Right forelimb (tissue), 1 donor: Measurements from ENCODE around the gene RAPH1.

ENCODE experiments used
- DNase-seq: peaks from one replicate; pipeline ENCODE4 v3.0.0-alpha.2; 2018

Gene RAPH1, protein sequence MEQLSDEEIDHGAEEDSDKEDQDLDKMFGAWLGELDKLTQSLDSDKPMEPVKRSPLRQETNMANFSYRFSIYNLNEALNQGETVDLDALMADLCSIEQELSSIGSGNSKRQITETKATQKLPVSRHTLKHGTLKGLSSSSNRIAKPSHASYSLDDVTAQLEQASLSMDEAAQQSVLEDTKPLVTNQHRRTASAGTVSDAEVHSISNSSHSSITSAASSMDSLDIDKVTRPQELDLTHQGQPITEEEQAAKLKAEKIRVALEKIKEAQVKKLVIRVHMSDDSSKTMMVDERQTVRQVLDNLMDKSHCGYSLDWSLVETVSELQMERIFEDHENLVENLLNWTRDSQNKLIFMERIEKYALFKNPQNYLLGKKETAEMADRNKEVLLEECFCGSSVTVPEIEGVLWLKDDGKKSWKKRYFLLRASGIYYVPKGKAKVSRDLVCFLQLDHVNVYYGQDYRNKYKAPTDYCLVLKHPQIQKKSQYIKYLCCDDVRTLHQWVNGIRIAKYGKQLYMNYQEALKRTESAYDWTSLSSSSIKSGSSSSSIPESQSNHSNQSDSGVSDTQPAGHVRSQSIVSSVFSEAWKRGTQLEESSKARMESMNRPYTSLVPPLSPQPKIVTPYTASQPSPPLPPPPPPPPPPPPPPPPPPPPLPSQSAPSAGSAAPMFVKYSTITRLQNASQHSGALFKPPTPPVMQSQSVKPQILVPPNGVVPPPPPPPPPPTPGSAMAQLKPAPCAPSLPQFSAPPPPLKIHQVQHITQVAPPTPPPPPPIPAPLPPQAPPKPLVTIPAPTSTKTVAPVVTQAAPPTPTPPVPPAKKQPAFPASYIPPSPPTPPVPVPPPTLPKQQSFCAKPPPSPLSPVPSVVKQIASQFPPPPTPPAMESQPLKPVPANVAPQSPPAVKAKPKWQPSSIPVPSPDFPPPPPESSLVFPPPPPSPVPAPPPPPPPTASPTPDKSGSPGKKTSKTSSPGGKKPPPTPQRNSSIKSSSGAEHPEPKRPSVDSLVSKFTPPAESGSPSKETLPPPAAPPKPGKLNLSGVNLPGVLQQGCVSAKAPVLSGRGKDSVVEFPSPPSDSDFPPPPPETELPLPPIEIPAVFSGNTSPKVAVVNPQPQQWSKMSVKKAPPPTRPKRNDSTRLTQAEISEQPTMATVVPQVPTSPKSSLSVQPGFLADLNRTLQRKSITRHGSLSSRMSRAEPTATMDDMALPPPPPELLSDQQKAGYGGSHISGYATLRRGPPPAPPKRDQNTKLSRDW

DNA sequence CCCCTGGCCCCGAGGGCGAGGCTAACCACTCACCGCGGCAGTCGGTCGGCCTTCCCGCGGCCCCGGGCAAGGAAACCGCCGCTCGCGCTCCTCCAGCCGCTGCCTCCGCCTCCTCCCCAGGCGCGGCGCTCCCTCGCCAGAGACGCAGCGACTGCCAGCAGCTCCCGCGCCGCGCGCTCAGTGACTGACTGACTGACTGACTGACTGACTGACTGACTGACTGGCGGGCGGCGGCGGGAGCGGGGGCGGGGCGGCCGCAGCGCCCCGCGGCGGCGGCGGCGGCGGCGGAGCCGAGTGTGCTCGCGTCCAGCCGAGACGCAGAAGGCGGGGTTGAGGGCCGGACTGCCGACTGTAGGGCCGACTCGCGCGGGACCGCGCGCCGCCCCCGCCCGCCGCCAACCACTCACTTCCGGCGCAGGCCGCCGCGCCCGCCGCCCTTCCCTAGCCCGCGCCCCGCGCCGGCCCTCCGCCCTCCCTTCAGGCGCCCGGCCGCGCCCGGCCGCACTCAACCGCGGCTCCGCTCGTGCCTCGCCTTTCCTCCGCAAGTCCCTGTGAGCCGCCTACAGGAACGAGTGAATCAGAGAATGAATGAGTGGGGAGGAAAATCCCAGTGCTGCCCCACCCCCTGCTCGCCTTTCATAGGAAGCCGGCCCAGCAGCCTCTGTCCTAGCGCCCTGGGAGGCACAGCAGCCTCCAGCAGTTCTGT is at the start of gene RAPH1:
Gene RAPH1, minus strand, starts transcription at position 224 of the 706 bp plus-strand sequence. CDS start 39,948 bp downstream, outside the sequence.
- peak; percentile 89 for DNase-seq

DNA sequence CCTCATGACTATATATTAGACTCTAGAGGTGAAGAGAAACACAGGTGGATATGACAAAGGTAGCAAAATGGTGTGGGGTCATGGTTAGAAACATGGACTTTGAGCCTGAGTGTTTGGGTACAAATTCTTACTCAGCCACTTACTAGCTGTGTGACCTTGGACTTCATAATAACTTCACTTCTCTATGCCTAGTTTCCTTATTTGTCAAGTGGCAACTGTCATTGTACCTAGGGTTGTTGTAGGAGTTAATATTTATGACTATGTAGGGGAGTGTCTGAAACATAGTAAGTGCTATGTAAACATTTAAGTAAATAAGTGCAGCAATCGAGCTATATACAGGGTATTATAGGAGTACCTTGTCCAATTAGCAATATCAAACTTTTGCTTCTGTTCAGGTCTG is 49.7 kb upstream of the RAPH1 start:
- no peak for DNase-seq

DNA sequence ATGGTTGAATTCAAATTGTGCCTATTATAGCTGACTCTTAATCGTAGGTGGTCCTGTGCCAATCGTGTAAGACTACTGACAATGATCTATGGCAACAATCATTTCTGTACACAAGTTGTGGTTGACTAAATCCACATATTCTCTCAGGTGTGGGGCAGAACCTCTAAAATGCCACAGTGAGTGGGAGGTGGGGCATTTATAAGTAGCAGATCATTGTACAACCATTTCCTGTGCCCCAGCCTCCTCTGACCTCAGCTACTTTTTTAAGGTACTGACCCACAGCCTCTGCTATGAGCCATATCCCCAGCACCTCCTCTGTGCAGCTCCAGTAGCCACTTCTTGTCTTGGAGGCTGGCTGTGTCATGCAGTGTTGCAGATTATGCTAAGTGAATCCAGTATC is 48.6 kb upstream of the RAPH1 start:
- no peak for DNase-seq

DNA sequence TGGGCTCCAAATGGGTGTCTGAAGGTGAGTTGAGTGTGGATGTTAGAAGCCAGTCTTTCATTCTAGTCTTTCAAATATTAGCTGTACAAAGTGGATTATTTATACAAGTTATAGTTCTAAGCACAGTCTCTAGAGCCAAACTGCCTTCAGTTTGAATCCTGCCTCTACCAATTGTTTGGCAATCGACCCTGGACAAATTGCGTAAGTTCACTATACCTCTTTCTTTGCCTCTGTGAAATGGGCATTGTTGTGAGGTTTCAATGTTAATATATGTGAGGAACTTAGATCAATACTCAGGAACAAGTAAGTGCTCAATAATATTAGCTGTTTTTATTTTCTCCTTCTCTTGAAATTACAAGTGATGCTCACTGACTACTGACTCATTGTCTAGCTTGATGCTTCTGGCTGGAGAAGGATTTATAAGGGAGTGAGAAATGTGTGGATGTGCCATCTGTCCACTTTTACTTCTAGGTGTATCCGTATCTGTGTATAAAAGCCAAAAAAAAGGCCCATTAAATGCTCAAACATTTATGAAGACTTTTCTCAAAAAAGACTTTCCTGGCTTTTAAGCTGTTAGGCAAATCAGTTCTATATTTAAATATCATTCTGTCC is 48.1 kb upstream of the RAPH1 start:
- no peak for DNase-seq

DNA sequence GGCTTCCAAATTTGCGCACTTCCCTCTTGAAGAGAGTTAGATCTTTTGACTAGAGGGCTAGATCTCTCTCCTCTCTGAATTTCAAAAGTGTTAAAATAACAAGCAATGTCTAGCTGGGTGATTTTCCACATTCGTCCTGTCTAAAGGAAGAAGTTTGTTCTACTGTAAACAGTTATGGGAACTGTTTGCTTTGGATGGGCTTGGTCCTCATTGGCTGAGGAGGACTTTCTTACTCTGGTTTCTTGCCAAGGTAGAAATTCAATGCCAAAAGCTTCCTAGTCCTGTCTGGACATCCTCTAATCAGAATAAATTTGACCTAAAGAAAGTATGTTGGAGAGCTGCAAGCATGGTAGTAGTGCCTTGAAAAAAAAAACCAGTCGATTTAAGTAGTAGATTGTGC is 47.4 kb upstream of the RAPH1 start:
- no peak for DNase-seq

DNA sequence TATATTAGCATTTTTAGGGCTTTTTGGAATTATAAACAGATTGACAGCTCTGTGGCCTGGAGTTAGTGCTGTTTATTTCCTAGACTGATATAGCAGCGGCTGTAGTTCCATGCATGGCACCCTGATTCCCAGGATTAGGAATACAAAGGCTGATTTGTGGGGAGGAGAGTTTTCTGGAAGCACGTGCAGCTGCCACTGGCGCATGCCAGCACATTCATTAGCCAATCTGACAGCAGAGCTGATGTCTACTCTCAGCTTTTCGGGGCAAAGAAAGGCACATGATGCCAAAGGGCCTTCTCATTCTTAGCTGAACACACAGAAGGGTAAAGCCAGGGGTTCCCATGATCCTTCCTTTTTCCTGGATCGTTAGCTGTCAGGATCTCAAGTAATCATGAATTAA is 45.7 kb upstream of the RAPH1 start:
- DNase-seq: no peak

DNA sequence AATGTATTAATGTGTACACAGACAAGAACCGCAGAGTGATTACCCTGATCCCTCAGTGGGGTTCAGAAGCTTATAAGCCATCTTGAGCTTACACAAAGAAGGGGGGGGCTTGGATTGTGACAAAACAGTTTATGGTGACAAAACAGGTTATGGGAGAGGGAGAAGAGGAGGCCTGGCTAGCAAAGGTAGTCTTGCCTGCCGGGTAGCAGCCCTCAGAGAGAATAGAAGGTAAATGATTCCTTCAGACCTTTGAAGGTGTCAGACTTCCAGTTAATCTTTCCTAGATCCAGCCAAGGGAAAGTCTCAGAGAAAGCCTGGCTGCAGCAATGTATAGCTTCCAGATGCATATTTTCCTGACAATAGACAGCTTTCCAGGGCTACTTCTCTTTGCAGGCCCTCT is 44.6 kb upstream of the RAPH1 start:
- DNase-seq: no peak

DNA sequence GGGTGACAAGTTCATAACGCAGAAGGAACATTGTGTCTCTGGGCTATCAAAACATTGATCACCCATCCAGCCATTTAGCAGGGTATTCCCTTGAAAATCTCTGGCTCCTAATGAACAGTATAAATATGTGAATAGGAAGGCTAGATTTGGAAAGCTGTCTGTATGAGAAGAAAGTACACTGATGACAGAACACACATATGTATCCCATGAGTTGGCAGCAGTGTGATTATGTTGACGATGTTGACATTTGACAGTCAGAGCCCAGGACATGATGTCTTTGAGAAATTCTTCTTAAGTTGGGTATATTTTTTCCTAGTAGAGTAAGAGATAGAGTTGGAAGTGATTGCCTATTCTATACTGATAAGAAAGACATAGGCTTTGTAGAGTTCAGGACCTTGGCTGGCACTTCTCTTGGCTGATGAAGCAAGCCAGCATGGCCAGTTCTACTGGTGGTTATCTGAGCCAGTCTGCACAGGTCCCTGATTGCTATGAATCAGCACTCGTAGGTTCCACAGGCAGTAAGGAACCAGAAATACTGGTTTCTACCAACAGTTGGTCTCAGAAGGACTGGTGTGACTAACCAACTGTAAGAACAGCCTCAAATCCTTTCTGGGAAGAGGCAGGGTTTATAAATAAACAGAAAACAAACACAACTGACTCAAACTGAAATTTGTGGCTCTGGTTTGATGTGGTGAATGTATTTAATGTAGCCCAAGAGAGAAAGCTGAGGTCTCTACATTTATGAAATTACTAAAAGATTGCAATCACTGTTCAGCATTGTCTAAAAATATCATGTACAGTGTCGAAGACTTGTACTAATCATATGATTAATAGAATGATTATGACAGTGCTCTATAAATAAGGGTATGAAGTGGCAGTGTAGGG is 43.9 kb upstream of the RAPH1 start:
- no peak for DNase-seq

DNA sequence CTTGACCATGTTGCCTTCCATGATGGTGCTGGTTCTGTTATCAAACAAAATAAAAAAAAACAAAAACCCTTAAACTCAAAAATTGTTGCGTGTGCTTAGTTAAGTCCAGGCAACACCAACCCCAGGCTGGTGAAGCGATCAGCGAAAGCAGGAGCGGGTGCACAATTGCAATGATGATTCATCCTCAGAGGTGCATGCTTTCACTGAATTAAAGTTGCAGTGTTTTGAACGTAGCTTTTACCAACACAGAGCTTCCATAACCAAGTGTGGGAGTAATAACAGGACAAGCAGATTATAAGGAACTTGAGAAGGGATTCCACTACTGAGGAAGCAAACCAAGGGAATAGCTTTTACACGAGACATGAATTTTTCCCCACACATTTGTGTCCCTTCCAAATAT is 39.7 kb upstream of the RAPH1 start:
- DNase-seq: no peak

DNA sequence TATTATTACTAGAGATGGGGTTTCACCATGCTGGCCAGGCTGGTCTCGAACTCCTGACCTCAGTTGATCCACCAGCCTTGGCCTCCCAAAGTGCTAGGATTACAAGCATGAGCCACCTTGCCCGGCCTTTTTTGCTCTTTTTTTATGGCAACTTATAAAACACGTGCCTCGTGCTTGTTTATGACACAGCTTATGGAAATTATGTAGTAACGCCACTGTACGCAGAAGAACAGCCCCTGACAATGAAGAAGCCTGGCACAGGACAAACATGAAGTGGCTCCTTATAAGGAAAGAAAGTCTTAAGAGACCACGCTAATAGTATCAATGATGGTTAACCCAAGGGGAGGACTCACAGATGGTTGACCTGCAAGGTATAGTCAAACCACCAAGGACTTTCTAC is 37.2 kb upstream of the RAPH1 start:
- DNase-seq: no peak

DNA sequence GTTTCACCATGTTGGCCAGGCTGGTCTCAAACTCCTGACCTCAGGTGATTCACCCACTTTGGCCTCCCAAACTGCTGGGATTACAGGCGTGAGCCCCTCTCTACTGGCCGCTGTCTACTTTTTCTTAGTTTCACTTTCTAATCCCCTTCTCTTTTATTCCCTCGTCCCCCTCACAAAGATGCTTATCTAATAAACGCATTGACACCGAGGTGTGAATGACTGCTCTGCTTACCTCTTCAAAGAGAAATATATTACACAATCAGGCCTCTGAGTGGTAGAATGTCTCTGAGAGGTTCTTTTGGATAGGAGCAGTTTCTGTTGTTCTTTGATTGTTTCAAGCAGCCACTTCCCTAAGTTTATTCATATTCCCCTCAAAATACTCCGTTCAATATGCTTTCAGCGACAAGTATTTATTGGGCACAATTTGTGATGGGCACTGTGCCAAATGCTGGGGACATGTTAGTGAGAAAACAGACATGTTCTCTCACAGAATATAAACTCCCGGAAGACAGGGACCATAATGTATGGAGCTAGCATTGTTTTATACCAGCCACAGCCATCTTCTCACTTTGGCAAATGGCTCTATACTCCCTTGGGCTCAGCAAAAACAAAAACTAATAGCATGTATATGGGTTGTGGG is 34.7 kb upstream of the RAPH1 start:
- DNase-seq: no peak

DNA sequence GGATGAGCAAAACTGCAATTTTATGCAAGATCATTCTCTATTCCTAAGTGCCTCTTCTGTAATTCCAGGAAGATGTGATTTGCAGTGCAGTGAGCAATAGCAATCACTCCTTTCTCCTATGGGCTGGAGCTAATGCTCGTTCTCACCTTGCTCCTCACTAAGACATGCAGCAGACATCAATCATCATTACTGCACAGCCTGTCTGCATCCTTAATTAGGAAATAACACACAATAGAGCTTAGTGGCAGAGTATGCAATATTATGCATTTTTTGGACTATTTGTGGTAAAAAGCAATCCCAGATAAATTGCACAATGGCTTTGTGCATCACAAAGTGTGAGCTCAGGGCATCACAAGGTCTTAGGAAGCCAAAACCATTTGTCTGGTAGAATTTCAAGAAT is 32.6 kb upstream of the RAPH1 start:
- no peak for DNase-seq

DNA sequence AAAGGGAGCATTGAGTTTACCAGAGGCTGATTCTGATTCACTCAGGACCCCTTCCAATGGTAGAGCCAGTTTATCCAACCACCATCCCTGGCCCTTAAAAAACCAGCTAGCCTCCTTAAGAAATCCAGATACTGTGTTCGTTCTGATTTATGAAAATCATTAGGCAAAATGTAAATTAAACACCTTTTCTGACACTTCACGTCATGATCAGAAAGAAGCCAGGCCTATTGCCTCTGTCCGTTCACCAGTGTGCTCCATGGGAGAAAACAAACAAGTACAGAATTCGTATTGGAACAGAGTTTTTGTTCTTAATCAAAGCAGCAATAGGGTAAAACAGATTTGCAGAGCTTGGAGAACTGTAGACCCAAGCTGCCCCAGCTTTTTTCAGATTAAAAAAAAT is 31.1 kb upstream of the RAPH1 start:
- DNase-seq: no peak

DNA sequence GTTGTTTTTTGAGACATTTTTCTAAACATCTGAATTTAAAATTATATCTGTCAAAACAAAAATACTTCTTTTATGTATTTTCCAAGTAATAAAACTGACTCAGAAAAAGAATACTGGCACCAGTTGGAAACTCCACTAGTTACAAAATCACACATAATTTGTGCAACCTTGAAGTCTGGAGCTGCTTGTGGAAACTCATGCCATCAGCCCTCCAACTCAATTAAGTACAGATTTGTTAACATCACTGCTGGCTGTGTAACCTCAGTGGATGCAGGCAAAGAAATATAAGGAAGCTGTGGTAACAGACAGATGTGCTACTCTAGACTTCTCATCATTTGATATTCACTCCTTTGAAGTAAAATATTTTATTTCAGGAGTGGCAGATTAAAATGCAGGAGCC is 30.0 kb upstream of the RAPH1 start:
- no peak for DNase-seq

DNA sequence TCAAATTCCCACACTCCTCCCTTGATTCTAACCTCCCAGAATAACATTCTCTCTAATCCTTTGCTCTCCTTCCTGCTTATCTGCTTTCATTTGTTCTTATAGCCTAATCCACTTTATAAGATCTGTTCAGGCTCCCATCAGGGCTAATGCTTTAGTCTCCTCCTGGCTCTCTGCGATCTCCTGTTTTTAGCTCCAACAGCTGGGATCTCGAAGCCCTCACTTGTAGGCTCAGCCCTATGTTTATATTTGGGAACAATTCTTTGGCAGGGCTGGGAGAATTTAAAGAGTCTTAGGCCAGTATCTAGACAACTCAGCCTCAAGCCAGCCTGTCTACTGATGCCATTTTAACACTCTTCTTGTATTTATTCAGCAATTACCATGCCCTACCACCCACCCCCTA is 27.2 kb upstream of the RAPH1 start:
- no peak for DNase-seq

DNA sequence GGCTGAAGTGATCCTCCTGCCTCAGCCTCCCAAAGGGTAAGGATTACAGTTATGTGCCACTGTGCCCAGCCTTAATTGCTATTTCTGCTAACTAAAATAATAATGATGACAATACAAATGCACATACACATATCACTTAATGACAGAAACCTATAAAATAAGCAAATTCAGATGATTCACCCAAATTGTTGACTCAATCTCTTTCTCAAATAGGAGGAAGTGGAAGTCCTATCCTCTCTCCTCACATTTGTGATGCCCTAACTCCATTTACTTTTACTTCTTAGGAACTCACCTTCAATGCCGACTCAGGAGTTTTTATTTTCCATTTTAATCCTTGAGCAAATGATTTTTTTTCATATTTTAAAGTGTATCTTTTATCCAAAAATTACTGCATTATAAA is 24.5 kb upstream of the RAPH1 start:
- DNase-seq: no peak

DNA sequence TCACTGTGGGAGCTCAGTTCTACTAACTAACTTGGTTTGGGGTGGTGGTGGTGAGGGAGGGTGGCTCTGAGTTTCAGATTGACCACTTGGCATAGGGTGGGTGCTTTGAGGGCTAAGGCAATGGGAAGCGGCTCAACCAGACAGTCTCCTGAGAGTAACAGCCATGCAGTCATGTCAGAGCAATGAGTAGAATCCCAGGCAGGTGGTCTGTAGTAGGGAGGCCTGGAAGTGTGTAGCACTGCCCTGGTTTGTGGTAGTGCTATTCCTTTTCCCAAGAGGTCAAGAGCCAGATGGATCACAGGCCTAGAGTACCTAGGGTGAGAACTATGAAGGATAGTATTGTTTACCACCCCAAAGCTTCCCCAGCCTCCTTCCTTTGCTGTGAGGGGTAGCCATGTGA is 18.7 kb upstream of the RAPH1 start:
- no peak for DNase-seq

DNA sequence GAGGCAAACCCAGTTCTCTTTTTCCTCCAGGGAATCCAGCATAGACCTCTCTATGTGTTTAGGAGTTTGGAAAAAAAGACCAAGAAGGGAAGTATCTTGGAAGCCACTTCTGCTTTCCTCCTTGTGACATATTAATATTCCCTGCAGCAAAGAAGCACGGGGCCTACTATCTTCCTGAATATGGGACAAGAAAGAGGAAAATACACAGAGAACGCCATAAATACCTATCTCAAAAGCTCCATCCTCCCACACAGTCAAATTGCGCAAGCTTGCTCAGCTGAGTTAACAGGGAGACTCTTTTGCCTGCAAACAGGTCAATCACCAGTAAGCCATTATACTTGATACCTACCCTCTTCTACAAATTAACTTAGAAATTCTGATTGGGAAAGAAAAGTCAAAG is 16.7 kb upstream of the RAPH1 start:
- DNase-seq: no peak

DNA sequence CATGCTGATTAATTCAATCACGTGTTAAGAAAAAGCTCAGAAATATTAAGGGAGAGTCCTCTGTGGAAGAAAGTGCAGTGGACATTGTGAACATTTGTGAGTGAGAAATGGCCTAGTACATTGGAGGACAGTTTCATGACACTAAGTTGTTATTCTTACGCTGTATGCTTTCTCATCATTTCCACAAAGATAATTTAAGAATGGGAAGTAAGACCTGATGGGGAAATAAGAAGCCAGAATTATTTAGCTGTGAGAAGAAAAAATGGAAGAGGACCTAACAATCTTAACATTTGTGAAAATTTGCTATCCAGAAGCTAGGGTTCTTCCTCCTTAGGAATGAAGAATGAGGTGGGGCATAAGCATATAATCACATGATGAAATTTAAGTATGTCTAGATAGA is 15.2 kb upstream of the RAPH1 start:
- no peak for DNase-seq

DNA sequence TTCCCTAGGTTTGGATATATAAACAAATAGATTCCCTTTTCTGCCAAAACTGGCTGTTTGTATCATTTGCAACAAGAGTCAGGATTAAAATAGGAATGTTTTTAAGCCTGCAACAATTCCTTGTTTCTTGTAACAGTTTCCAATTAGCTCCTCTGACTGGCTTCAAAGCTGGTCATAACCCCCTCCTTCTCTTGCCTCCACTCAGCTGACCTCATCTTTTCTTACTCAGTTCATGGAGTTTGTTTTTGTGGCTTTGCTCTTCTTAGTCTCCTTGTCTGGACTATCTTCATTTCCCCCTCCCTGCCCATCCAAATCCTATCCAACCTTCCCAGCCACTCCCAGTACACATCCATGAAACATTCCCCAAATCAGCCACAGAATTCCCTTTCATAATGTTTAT is 14.3 kb upstream of the RAPH1 start:
- DNase-seq: no peak

DNA sequence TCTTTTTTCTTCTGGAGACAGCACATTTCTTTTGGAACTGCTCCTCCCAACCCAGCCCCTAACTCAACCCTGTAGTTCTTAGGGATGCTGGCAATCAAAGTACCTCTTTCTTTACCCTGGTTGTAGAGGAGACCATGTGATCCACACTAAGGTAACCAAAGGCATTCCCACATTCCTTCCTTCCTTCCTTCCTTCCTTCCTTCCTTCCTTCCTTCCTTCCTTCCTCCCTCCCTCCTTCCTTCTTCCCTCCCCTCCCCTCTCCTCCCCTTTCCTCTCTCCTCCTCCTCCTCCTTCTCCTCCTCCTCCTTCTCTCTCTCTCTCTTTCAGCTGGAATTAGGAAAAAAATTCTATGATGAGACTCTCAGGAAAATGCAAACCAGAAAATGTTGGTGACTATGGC is 13.8 kb upstream of the RAPH1 start:
- no peak for DNase-seq
